BJ (cell line): ENCODE results near the gene COPB2. TPM values are rescaled to one million over a fixed set of nuclear protein-coding genes. Genes with fewer than 3 reads are reported as not detected.

Experiments
- CTCF ChIA-PET: fragments of 350-600 bp; formaldehyde crosslinking; extraction: SDS; loops from one replicate; lab custom pipeline; 2021; ENCODE audit warnings: antibody characterized with exemption, inconsistent platforms; lab: Yijun Ruan, JAX
- POLR2A ChIA-PET: fragments of 300-600 bp; sonication (Branson Sonifier 250); formaldehyde crosslinking; extraction: SDS; loops from one replicate; lab custom pipeline; 2021; ENCODE audit warnings: antibody characterized with exemption; lab: Charles Lee
- DNase-seq: peaks from one replicate; pipeline ENCODE4 v3.0.0-alpha.2; 2011; ENCODE audit warnings: low read depth
- H3K27me3 ChIP-seq: 2 replicates; pipeline ENCODE4 v1.6.0; 2011; ENCODE audit warnings: low read length; ENCODE audit not compliant: control insufficient read depth, insufficient read depth
- H3K36me3 ChIP-seq: 2 replicates; pipeline ENCODE4 v1.5.1; 2011; ENCODE audit warnings: low read length; ENCODE audit not compliant: control insufficient read depth, insufficient read depth
- H3K4me3 ChIP-seq: 2 replicates; pipeline ENCODE4 v1.5.1; 2011; ENCODE audit warnings: low read depth, mild to moderate bottlenecking, control low read depth, low read length
- CTCF ChIP-seq: IDR thresholded peaks from 2 replicates; pipeline ENCODE4 v1.5.1; 2011; ENCODE audit warnings: low read depth, mild to moderate bottlenecking, control low read depth, inconsistent platforms, low read length, moderate library complexity; ENCODE audit not compliant: insufficient read depth
- polyA plus RNA-seq: library from polyadenylated mRNA; depleted of rRNA; stranded (reverse); fragments of >200 nt; gene quantifications from 2 replicates; pipeline ENCODE4 v1.2.3, GENCODE V29; 2011

The COPB2 gene
- polyA plus RNA-seq, 1 experiment: 112 TPM

GRCh38 chr3:139317660-139318430, 71.6 kb downstream of the COPB2 start:
- ChIA-PET POLR2A (no interaction called here), CTCF (interaction anchor here (0.8 to 7.0 kb wide), 5 partner anchors 9 to 206 kb away, joined by 3 to 59 read pairs (median 8); no protein-coding TSS in a partner anchor)
- TF ChIP-seq CTCF: no peak
- Histone ChIP-seq H3K36me3 (no peaks in the 10 kb centered on the region), H3K27me3 (no peaks in the 10 kb centered on the region), H3K4me3 (no peak overlapping the region)
- DNase-seq: no peak

GRCh38 chr3:139317215-139317614, 72.2 kb downstream of the COPB2 start:
- no peak for DNase-seq
- no peak for TF ChIP-seq CTCF
- H3K36me3 ChIP-seq: no peaks in the 10 kb centered on the region
- no peak overlapping the region for H3K4me3 ChIP-seq
- no peaks in the 10 kb centered on the region for H3K27me3 ChIP-seq
- ChIA-PET CTCF (interaction anchor here (0.9 to 7.0 kb wide), 3 partner anchors 13 to 205 kb away, joined by 4 to 59 read pairs (median 40); no protein-coding TSS in a partner anchor), POLR2A (no interaction called here)

GRCh38 chr3:139313921-139314320, 75.5 kb downstream of the COPB2 start:
- no peak for DNase-seq
- POLR2A ChIA-PET: no interaction called here
- TF ChIP-seq CTCF: no peak
- Histone ChIP-seq H3K27me3 (no peaks in the 10 kb centered on the region), H3K36me3 (no peaks in the 10 kb centered on the region), H3K4me3 (no peak overlapping the region)
- CTCF ChIA-PET: interaction anchor here (0.7 to 6.3 kb wide), 5 partner anchors 9 to 202 kb away, joined by 3 to 40 read pairs (median 4); no protein-coding TSS in a partner anchor

GRCh38 chr3:139312959-139313358, 76.5 kb downstream of the COPB2 start:
- no peak for DNase-seq
- TF ChIP-seq CTCF: no peak
- Histone ChIP-seq H3K4me3 (no peak overlapping the region), H3K27me3 (no peaks in the 10 kb centered on the region), H3K36me3 (no peaks in the 10 kb centered on the region)
- CTCF ChIA-PET: interaction anchor here (0.7 to 3.5 kb wide), 7 partner anchors 11 to 202 kb away, joined by 3 to 30 read pairs (median 4); no protein-coding TSS in a partner anchor
- POLR2A ChIA-PET: interaction anchor here (0.7 kb wide), 1 partner anchor 11 kb away, joined by 3 read pairs; no protein-coding TSS in a partner anchor

GRCh38 chr3:139312416-139312815, 77.0 kb downstream of the COPB2 start:
- no peak for DNase-seq
- H3K4me3 ChIP-seq: no peak overlapping the region
- POLR2A ChIA-PET: interaction anchor here (0.7 kb wide), 1 partner anchor 10 kb away, joined by 3 read pairs; no protein-coding TSS in a partner anchor
- no peak for TF ChIP-seq CTCF
- CTCF ChIA-PET: interaction anchor here (0.9 to 3.5 kb wide), 6 partner anchors 16 to 201 kb away, joined by 3 to 30 read pairs (median 4); no protein-coding TSS in a partner anchor
- no peaks in the 10 kb centered on the region for H3K36me3 ChIP-seq
- no peaks in the 10 kb centered on the region for H3K27me3 ChIP-seq
